IMR-90 (cell line): Measurements from ENCODE around the gene ADGRA3.

ENCODE experiments used
- CEBPB ChIP-seq: IDR thresholded peaks from 2 replicates; pipeline ENCODE4 v1.6.1; 2012; ENCODE audit warnings: low read depth, low read length, improper control_type of control experiment
- CHD1 ChIP-seq: IDR thresholded peaks from 2 replicates; pipeline ENCODE4 v1.6.1; 2012; ENCODE audit warnings: low read depth, low read length, improper control_type of control experiment
- RCOR1 ChIP-seq: IDR thresholded peaks from 2 replicates; pipeline ENCODE4 v1.6.1; 2012; ENCODE audit warnings: mild to moderate bottlenecking, low read length, improper control_type of control experiment; ENCODE audit not compliant: insufficient replicate concordance
- TF ChIP-seq, protein P1 (sequence below): conservative IDR thresholded peaks from 2 replicates; pipeline ENCODE4 v1.5.1; 2012; ENCODE audit warnings: mild to moderate bottlenecking, low read depth, low read length, improper control_type of control experiment

DNA sequence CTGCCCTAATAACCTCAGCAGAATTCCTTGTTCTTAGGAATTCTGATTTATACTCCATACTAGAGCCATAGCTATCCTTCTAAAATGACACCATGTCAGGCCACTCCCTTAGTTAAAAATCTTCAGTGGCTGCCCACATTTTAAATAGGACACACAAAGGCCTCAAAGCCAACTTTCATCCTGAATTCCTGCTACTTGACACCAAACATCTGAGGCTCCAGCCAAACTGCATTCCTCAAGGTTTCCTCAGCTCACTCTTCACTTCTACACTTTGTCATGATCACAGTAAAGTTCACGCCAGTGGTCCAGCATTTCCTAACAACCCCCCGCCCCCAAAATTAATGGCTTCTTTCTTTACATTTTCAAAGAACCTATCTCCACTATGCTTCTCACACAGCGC is 124.3 kb downstream of the ADGRA3 start:
- no peak for TF ChIP-seq CHD1
- TF ChIP-seq, protein P1, sequence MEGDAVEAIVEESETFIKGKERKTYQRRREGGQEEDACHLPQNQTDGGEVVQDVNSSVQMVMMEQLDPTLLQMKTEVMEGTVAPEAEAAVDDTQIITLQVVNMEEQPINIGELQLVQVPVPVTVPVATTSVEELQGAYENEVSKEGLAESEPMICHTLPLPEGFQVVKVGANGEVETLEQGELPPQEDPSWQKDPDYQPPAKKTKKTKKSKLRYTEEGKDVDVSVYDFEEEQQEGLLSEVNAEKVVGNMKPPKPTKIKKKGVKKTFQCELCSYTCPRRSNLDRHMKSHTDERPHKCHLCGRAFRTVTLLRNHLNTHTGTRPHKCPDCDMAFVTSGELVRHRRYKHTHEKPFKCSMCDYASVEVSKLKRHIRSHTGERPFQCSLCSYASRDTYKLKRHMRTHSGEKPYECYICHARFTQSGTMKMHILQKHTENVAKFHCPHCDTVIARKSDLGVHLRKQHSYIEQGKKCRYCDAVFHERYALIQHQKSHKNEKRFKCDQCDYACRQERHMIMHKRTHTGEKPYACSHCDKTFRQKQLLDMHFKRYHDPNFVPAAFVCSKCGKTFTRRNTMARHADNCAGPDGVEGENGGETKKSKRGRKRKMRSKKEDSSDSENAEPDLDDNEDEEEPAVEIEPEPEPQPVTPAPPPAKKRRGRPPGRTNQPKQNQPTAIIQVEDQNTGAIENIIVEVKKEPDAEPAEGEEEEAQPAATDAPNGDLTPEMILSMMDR = no peak
- no peak for TF ChIP-seq RCOR1
- TF ChIP-seq CEBPB = no peak
